ENCODE measurements around the gene RITA1. TPM values are rescaled to one million over a fixed set of nuclear protein-coding genes. Genes with fewer than 3 reads are reported as not detected.

Gene RITA1
- total RNA-seq, 1 donor from 2014 or later: 10.2 TPM

DNA sequence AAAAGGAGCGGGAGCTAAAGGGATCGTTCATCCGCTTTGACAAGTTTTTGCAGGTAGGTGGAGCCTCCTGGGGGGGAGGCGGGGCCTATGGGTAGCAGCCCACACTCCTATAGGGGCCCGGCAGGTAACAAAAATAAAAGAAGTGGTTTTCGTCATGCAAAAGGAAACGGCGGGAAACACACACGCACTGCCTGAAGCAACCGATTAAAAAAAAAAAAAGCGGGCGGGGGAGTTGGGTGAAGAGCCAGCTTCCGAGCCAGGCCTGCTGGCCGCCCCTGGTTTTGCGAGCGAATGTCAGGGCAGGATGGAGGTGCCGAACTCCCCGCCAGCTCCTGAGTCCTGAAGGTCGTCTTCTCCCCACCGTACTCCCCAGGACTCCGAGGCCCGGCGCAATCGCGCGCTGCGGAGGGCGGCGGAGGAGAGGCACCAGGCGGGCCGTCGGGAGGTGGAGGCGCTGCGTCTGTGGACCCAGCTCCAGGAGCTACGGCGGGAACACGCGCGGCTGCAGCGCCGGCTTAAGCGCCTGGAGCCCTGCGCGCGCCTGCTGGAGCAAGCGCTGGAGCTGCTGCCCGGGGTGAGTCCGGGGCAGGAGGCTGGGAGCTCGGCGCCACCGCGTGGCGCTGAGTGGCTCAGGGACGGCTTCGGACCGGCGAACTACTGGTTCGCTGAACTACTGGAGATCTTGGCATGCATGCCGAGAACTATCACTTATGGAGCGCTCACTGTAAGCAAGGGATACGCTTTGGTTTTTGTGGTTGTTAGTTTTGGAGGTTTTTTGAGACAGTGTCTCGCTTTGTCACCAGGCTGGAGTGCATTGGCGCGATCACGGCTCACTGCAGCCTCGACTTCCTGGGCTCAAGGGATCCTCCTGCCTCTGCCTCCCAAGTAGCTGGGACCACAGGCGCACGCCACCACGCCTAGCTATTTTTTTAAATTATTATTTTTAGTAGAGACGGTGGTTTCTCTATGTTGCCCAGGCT is 32.4 kb upstream of the RITA1 start:
- FAIRE-seq (no peak), DNase-seq (ENCODE audit: low spot score in 2 of 2) (peak; percentile 86 to 89)

- no peak for FAIRE-seq
- DNase-seq (ENCODE audit: low spot score in 2 of 2): no peak
Measured at GRCh38 chr12:113154351-113154973, 31.1 kb upstream of the RITA1 start.

- no peak for FAIRE-seq
- DNase-seq (ENCODE audit: low spot score in 2 of 2): no peak
Measured at GRCh38 chr12:113155060-113155459, 30.5 kb upstream of the RITA1 start.

GRCh38 chr12:113155646-113156045 is 29.9 kb upstream of the RITA1 start:
- FAIRE-seq: no peak
- DNase-seq (ENCODE audit: low spot score in 2 of 2): no peak

DNA sequence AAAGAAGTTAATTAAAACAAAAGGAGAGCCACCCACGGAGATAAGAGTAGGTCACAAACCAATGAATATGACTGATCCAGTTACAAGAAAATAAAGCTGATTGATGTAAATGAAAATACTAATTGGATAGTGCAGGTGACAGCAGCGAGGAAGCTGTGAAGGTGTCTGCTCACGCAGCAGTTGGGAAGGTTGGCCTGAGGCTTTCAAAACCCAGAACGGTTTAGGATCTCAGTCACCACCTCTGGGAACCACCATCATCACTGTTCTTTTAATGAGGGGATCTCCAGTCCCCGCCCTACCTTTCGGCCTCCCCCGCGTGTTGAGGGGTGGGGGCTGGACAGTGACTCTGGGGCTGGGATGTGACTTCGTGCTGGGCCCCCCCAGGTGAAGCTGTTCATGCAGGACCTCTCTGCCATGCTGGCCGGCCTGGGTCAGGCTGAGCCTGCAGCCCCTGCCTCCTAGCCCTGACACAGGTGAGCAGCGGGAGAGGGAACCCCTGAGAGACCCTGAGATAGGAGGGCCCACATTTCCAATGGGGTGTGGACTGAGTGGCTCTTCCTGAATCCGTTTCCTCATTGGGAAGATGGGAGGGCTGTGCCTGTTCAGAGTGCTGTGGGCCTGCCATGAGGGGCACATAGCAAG is 28.2 kb upstream of the RITA1 start:
- DNase-seq (ENCODE audit: low spot score in 2 of 2) (no peak), FAIRE-seq (no peak)

DNA sequence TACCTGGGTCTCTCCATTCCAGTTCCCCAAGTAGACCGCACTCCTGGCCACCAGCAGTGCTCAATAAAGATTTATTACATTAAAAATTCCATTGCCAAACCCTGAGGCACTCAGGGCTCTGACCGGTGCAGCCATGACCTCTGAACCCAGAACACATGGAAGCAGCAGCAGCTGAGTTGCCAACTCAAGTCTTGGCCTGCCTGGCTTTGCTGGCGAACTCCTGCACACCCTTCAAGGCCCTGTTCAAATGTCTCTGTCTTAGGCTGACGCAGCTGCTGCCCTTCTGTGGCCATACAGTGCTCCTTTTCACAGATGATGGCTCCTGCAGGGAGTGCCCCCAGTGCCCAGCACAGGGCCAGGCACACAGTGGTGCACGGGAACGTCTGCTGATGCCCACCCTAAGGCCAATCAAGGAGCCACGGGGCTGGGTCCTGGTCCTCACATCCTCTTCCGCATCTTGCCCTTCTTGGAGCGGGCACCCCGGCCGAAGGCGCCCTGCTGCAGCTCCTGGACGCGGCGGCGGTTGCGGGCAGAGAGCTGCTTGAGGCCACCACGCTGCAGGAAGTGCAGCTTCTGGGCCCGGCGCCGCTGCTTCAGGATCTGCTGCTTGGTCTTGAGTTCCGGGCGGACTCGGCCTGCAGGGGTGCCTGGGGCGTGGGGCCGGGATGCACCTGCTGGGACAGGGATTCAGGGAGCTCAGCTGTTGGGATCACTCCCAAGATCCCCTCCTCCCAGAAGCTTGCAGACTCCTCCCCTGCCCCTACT is 26.9 kb upstream of the RITA1 start:
- DNase-seq (ENCODE audit: low spot score in 2 of 2): no peak
- FAIRE-seq: no peak

GRCh38 chr12:113159937-113160336 is 25.6 kb upstream of the RITA1 start:
- FAIRE-seq (no peak), DNase-seq (ENCODE audit: low spot score in 2 of 2) (no peak)

DNA sequence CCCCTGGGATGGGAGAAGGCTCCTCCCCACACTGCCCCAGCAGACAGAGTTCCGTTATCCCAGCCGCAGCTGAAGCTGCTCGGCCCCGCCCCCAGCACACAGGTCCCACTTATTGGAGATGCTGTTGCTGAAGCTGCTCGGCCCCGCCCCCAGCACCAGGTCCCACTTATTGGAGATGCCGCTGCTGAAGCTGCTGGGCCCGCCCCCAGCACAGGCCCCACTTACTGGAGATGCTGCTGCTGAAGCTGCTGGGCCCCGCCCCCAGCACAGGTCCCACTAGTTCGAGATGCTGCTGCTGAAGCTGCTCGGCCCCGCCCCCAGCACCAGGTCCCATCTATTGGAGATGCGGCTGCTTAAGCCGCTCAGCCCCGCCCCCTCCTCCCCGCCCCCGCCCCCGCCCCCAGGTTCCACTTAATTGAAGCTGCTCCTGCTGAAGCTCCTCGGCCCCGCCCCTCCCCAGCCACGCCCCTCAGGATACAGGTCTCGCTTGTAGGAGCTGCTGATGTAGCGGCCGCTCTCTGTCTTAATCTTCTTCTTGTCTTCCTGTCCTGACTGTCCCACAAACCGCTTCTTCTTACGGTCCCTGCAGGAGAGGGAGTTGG is 24.0 kb upstream of the RITA1 start:
- DNase-seq (ENCODE audit: low spot score in 2 of 2) (peak in 1 of 2 donors; percentile 54), FAIRE-seq (no peak)

- DNase-seq (ENCODE audit: low spot score in 2 of 2): peak in 1 of 2 donors; percentile 51
- no peak for FAIRE-seq
Measured at GRCh38 chr12:113162102-113163029, 23.2 kb upstream of the RITA1 start.

- FAIRE-seq (no peak), DNase-seq (ENCODE audit: low spot score in 2 of 2) (no peak)
Measured at GRCh38 chr12:113163030-113163360, 22.5 kb upstream of the RITA1 start.

- DNase-seq (ENCODE audit: low spot score in 2 of 2): no peak
- no peak for FAIRE-seq
Measured at GRCh38 chr12:113164014-113164413, 21.5 kb upstream of the RITA1 start.

GRCh38 chr12:113165521-113166450 is 19.7 kb upstream of the RITA1 start:
- DNase-seq (ENCODE audit: low spot score in 2 of 2) (no peak), FAIRE-seq (no peak)

DNA sequence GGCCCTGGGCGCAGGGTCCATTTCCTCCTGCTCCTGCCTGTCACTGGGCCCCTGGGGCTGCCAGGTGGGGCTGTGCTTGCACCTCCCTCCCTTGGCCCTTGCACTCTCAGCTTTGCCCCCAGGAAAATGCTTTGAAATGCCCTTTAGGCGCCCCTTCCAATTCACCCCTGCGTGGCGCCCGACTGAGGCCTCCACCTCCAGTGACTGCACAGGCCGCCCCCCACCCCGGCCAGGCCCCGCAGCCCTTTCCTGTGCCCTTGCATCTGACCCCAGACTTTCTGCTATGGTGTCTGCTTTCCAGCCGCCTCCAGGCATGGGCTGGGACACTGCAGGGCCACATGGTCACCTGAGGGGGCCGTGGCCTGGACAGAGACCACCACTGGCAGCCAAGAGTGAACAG is 17.7 kb upstream of the RITA1 start:
- no peak for DNase-seq (ENCODE audit: low spot score in 2 of 2)
- no peak for FAIRE-seq

DNA sequence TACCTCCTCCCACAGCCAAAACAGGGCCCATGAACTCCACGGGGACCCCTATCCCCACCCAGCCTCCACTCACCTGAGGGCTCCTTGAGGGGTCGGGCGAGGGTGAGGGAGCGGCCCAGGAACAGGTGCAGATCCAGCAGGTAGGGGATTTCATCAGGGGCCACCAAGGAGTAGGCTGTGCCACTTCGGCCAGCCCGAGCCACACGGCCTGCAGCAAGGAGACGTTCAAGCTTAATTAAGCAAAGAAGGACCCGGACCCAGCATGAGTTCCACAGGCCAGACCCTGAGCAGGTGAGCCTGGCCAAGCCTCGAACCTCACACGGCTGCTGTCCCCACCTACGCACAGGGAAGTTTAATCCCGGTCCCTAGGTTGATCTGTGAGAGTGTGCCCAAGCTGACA is 15.8 kb upstream of the RITA1 start:
- no peak for FAIRE-seq

GRCh38 chr12:113170457-113170856 is 15.1 kb upstream of the RITA1 start:
- FAIRE-seq: no peak
- DNase-seq (ENCODE audit: low spot score in 2 of 2): no peak

More for the DNA sequence above, 15.8 kb upstream of the RITA1 start:
- no peak for DNase-seq (ENCODE audit: low spot score in 2 of 2)

DNA sequence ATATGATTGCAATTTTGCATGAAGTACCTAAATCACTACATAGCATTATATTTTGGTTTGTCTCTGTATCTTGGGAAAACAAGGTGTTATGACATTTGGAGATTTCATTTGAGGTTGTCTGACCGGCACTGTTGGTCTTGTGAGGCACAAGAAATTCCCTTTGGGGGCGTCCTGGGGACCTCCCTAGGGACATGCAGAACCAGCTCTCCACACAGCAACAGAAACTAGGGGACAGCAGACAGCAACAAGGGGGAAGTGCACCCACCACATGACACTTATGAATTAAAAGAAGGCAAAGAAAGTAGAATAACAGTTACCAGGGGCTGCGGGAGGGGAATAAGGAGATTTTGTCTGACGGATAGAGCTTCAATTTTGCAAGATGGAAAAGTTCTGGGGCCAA is 14.6 kb upstream of the RITA1 start:
- DNase-seq (ENCODE audit: low spot score in 2 of 2): no peak
- no peak for FAIRE-seq

GRCh38 chr12:113171543-113171942 is 14.0 kb upstream of the RITA1 start:
- no peak for DNase-seq (ENCODE audit: low spot score in 2 of 2)
- FAIRE-seq: no peak

DNA sequence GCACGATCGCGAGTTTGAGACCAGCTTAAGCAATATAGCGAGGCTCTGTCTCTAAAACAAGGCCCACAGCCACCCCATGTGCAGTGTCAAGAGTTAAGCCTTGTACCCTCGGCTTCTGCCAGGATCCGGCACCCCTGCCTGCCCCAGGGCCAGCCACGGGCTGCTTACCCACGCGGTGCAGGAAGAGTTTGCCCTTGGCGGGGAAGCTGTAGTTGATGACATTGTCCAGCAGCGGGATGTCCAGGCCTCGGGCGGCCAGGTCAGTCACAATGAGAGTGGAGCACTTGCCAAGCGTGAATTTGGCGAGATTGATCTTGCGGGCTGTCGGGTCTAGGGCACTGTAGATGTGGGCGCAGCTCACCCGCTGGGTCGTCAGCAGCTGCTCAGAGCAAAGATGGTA is 13.3 kb upstream of the RITA1 start:
- no peak for DNase-seq (ENCODE audit: low spot score in 2 of 2)
- no peak for FAIRE-seq
